Gastroesophageal sphincter (tissue), 3 donors: ENCODE data around the gene HLA-DOB.

Source experiments
- EP300 ChIP-seq: sonication (generic); formaldehyde crosslinking; IDR thresholded peaks from one replicate; pipeline ENCODE4 v1.6.1; 2017; ENCODE audit warnings: antibody characterized with exemption, mild to moderate bottlenecking
- POLR2A ChIP-seq, 2 donors: fragments of 450-650 bp; IDR thresholded peaks; one replicate each; pipeline ENCODE4 v1.6.1; 2017; ENCODE audit warnings: antibody characterized with exemption in 2 of 2, mild to moderate bottlenecking in 2 of 2, moderate library complexity in 1 of 2
- POLR2AphosphoS5 ChIP-seq: sonication (generic); formaldehyde crosslinking; IDR thresholded peaks from one replicate; pipeline ENCODE4 v1.6.1; 2017; ENCODE audit warnings: antibody characterized with exemption
- TF ChIP-seq, protein P1 (sequence below), 4 experiments: fragments of 200-600 bp in 2 of 4; fragments of 450-650 bp in 2 of 4; sonication (generic) in 1 of 4; IDR thresholded peaks; one replicate each; pipeline ENCODE4 v1.5.1; 2017 to 2019; ENCODE audit warnings: antibody characterized with exemption in 4 of 4, mild to moderate bottlenecking in 2 of 4, moderate library complexity in 2 of 4

DNA sequence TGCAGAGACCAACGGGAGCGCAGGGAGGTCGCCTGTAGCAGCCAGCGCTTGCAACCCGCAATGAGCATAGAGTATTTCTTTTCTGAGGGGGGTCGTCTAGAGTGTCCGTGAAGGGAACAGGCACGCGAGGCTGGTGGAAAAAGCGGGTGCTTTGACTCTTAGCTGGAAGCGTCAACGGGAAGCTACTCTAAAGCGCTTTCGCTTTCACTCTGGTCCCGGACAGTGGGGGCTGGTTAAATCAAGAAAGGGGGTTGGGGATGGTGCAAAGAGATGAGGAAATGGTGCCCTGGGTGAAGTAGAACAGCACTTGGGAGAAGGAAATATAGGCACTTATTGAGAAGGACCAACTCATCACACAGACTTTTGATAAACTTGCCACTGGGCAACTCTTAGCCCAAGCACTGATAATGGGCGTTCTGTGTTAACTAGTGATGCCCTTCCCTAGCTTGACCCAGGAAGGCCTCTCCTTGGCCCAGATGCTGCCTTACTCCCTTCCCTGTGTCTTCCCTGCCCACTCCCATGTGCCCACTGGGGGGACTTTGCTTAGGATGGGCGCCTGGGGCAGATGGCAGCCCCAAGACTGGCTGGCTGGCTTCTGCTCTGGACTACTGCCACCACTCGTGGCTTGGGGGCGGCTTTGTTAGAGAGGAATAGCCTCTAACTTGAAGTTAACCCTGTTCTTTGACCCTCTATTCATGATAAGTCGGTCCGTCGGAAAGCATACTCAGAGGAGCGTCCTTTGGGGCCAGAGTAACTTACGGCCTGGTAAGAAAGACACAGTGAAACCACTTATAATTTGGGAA, 37.8 kb upstream of the HLA-DOB start:
- TF ChIP-seq, protein P1, sequence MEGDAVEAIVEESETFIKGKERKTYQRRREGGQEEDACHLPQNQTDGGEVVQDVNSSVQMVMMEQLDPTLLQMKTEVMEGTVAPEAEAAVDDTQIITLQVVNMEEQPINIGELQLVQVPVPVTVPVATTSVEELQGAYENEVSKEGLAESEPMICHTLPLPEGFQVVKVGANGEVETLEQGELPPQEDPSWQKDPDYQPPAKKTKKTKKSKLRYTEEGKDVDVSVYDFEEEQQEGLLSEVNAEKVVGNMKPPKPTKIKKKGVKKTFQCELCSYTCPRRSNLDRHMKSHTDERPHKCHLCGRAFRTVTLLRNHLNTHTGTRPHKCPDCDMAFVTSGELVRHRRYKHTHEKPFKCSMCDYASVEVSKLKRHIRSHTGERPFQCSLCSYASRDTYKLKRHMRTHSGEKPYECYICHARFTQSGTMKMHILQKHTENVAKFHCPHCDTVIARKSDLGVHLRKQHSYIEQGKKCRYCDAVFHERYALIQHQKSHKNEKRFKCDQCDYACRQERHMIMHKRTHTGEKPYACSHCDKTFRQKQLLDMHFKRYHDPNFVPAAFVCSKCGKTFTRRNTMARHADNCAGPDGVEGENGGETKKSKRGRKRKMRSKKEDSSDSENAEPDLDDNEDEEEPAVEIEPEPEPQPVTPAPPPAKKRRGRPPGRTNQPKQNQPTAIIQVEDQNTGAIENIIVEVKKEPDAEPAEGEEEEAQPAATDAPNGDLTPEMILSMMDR (IDR thresholded peaks at IDR 0.05), result no peak
- no peak for TF ChIP-seq POLR2AphosphoS5
- no peak for TF ChIP-seq POLR2A (IDR thresholded peaks at IDR 0.05)
- no peak for TF ChIP-seq EP300
